T-helper 2 cell treated with Interferon-gamma antibody and Interleukin-4, amounts not matched to agents 5 μg/mL and 100 μg/mL, for 36 hours (primary cell): ENCODE data around the gene ARMC2.

Experiments
- DNase-seq: peaks from one replicate; pipeline ENCODE4 v3.0.0; 2021; ENCODE audit warnings: low spot score
- H3K27ac Mint-ChIP-seq: one replicate; pipeline ENCODE4 v1.8.0; 2021; ENCODE audit warnings: mild to moderate bottlenecking, mixed read lengths
- H3K27me3 Mint-ChIP-seq: one replicate; pipeline ENCODE4 v1.8.0; 2021; ENCODE audit warnings: low read depth, mixed read lengths
- H3K36me3 Mint-ChIP-seq: one replicate; pipeline ENCODE4 v1.8.0; 2021; ENCODE audit warnings: low read depth, mixed read lengths
- H3K4me1 Mint-ChIP-seq: one replicate; pipeline ENCODE4 v1.8.0; 2021; ENCODE audit warnings: low read depth, mixed read lengths
- H3K4me3 Mint-ChIP-seq: one replicate; pipeline ENCODE4 v1.8.0; 2022; ENCODE audit warnings: mild to moderate bottlenecking, moderate library complexity, mixed read lengths
- H3K9me3 Mint-ChIP-seq: one replicate; pipeline ENCODE4 v1.8.0; 2021; ENCODE audit warnings: mixed read lengths

The ARMC2 gene

DNA sequence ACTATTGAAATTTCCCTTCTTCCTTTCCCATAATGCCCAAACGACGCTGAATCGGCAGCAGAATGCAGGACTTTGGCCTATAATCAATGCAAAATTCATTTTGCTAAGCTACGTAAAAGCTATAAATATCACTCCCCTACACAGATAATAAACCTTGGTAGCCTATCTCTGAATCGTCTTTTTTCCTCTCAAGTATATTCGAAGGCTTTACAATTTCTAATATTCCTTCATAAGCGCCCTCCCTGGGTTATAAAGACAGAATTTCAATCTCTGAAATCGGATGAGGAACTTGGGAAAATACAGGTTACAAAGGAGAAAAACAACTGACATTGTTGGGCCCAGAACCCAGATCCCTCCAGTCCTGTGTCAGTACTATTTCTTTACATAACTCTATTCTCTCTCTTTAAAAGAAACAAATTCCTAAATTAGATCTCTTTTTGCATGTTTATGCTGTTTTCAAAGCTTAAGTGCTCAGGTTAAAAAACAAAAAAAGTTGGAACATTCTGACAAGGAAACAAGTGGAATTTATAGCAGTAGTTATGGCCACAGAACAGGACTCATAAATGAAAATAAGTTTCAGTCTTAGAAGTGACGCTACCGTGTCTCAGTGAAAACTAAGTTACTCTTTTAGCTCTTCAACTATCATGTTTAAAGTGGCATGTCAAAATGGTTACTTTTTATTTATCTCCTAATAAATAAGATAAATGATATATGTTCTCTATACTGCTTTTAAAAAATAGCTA is 161.9 kb downstream of the ARMC2 start:
- Mint-ChIP-seq H3K4me1 (peaks cover 44% of the 10 kb centered on the region), H3K36me3 (peaks cover 10% of the 10 kb centered on the region), H3K9me3 (no peaks in the 10 kb centered on the region), H3K4me3 (peak overlapping the region; percentile 92), H3K27ac (peak overlapping the region; percentile 85), H3K27me3 (peaks cover 2% of the 10 kb centered on the region)
- no peak for DNase-seq

DNA sequence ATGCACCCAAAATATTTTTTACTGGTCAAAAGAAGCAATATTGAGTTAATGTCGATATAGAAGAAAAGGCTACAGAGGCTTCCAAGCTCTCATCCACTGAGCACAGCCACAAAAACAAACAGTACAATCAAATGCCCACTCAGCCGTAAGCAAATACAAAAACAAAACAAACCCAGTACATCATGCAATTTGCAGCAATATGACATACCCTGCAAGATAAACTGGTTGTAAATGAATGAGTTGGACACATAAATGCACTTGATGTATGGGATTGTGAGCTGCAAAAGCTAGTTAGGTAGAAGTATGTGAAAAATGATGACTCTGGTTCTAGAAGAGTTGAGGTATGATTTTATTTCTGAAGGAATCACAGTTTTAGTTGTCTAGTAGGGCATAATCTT is 162.5 kb downstream of the ARMC2 start:
- H3K4me1 Mint-ChIP-seq, result peaks cover 42% of the 10 kb centered on the region
- H3K9me3 Mint-ChIP-seq, result no peaks in the 10 kb centered on the region
- no peak for DNase-seq
- H3K27ac Mint-ChIP-seq, result no peak overlapping the region
- peaks cover 2% of the 10 kb centered on the region for H3K27me3 Mint-ChIP-seq
- peaks cover 10% of the 10 kb centered on the region for H3K36me3 Mint-ChIP-seq
- H3K4me3 Mint-ChIP-seq, result peak overlapping the region; percentile 17

DNA sequence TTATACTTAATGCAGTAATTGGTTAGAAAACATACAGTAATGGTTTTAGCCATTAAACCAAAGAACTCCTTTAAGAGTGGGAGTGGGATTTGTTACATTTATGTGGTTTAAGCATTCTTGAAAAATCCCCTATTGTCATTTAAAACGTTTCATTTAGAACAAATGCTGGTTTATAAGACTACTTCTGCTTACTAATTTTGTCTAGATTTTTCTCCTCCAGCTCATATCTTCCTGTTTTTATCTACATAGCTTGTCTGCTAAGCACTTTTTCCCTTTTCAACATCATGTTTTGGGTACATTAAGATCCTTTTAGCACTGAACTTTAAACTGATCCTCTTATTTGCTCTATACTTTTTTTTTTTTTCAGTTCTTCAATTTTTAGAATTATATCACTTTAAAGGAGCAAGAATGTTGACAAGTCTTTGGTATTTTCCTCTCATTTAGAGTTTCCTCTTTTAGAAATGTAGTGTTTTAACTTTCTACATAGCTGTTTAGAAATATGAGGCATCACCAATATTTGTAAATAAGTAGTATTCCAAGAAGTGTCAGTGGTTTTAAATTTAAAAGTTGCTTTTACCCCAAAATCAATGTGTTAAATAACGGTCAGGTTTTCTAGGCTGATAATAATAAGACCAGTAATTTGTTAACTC is 165.6 kb downstream of the ARMC2 start:
- H3K36me3 Mint-ChIP-seq, result no peaks in the 10 kb centered on the region
- peaks cover 20% of the 10 kb centered on the region for H3K4me1 Mint-ChIP-seq

DNA sequence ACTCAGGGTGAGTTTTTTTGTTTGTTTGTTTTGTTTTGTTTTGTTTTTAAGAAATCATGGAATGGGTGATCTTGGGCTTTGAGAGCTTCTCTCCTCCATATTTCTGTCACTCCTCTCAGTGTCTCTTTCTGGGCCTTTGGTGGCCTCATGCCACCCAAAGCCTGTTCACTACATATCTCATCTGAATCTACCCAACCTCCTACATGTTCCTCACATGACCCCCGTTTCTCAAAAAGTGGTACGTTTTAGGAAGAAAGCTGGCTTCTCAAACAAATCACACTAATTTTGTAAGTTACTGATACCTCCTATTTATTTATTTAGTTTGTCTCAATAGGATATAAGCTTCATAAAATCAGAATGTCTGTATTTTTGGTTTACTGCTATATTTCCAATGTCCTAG is 166.4 kb downstream of the ARMC2 start:
- no peak for DNase-seq
- Mint-ChIP-seq H3K9me3 (no peaks in the 10 kb centered on the region), H3K4me1 (peaks cover 21% of the 10 kb centered on the region), H3K27me3 (peaks cover 2% of the 10 kb centered on the region), H3K27ac (no peak overlapping the region), H3K36me3 (no peaks in the 10 kb centered on the region), H3K4me3 (no peak overlapping the region)

More for the DNA sequence above, 165.6 kb downstream of the ARMC2 start:
- Mint-ChIP-seq H3K27me3 (peaks cover 2% of the 10 kb centered on the region), H3K4me3 (no peak overlapping the region), H3K9me3 (no peaks in the 10 kb centered on the region), H3K27ac (no peak overlapping the region)
- DNase-seq, result no peak

DNA sequence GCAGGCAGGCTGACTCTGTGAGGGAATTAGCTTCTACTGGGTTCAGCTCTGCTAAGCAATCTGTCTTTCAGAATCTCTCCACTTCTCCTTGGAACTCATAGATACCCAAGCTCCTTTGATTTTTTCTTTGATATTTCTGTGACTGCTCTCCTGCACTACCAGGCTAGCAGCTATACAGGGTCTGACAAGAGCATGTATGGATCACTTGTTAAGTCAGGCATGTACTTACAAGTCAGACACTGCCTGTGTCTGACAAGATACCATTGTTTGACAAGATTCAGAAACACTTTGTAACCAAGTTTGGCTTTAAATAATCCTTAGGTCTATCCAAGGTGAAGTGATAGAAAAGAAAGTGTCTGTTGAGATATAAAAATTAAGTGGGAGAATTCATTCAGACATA is 167.0 kb downstream of the ARMC2 start:
- Mint-ChIP-seq H3K27ac (no peak overlapping the region), H3K36me3 (no peaks in the 10 kb centered on the region), H3K9me3 (no peaks in the 10 kb centered on the region), H3K4me1 (peaks cover 22% of the 10 kb centered on the region), H3K27me3 (peaks cover 2% of the 10 kb centered on the region), H3K4me3 (no peak overlapping the region)
- DNase-seq, result no peak

DNA sequence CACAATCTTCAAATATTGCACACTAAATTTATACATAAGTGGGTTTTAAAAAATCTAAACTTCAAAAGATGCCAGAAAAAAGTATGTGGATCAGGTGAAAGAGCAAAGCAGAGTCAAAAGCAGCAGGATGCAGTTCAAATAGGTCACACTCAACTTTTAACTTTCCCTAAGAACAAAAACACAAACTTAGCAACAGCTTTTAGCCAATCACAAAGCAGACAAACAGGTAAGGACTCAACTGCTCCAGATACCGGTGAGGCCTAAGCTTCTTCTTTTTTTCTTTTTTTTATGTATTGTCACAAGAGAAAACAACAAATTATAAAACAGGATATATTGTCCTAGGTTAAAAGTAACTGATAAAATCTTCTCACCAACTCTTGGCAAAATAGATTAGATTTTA is 171.7 kb downstream of the ARMC2 start:
- DNase-seq, result no peak
- Mint-ChIP-seq H3K4me3 (no peak overlapping the region), H3K27ac (no peak overlapping the region), H3K27me3 (peaks cover 6% of the 10 kb centered on the region), H3K36me3 (no peaks in the 10 kb centered on the region), H3K9me3 (no peaks in the 10 kb centered on the region), H3K4me1 (peaks cover 9% of the 10 kb centered on the region)

DNA sequence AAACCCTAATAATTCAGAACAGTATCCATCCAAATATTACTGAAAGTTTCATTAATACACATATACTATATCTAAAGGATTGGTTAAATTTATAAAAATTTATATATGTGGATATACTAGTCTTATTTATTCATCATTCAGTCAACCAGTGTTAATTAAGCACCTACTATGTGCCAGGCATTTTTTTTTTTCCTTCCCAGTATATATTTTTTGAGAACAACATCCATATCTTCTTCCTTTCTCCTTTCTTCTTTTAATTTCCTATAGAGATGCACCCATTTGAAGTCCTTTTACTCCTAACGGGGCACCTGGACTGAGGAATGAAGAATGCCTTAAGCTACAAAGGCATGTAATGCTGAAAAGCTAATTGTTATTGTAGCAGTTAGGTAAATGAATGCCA is 173.6 kb downstream of the ARMC2 start:
- Mint-ChIP-seq H3K36me3 (no peaks in the 10 kb centered on the region), H3K27ac (no peak overlapping the region), H3K4me1 (peaks cover 13% of the 10 kb centered on the region), H3K4me3 (no peak overlapping the region), H3K27me3 (peaks cover 6% of the 10 kb centered on the region), H3K9me3 (no peaks in the 10 kb centered on the region)
- DNase-seq, result no peak

DNA sequence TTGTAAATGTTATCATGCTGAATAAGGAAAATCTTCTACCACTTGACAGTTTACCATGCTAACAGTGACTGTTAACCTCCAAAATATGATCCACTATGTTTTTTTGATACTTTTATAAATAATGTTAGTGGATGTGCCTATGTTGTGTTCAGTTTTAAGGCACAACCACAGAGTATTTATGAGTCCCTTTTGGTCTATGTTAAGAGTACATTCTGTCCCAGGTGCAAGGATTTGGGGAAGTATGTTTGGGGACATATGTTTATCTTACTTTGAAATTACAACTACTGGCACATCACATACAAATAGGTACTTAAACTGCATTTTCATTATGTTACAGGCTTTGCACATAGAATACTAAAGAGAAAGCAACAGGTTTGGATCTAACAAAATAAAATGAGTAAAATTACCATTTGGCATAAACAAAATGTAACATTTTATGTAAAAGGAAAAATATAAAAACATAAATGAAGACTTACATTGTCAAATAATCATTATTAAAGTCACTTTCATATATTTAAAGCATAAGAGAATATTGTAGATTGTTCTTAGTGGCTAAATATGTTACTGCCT is 175.2 kb downstream of the ARMC2 start:
- Mint-ChIP-seq H3K9me3 (no peaks in the 10 kb centered on the region), H3K27ac (no peak overlapping the region), H3K36me3 (no peaks in the 10 kb centered on the region), H3K4me3 (no peak overlapping the region), H3K27me3 (peaks cover 6% of the 10 kb centered on the region), H3K4me1 (peaks cover 13% of the 10 kb centered on the region)
- DNase-seq, result no peak
